ENCODE data around the gene SCYGR3.

The SCYGR3 gene

GRCh38 chr2:227614740-227615139 lies at the start of gene SCYGR3:
Gene SCYGR3 (minus strand): TSS chr2:227614840. CDS start chr2:227614840, 0 bp downstream.
- DNase-seq: no peak

- no peak for DNase-seq
Measured at GRCh38 chr2:227661827-227662226, 47.2 kb upstream of the SCYGR3 start.

GRCh38 chr2:227661025-227661649 lies 46.5 kb upstream of the SCYGR3 start:
- no peak for DNase-seq

- no peak for DNase-seq
Measured at GRCh38 chr2:227657199-227657845, 42.7 kb upstream of the SCYGR3 start.

GRCh38 chr2:227655454-227655853 lies 40.8 kb upstream of the SCYGR3 start:
- DNase-seq: no peak

GRCh38 chr2:227654426-227654825 lies 39.8 kb upstream of the SCYGR3 start:
- no peak for DNase-seq

- DNase-seq: no peak
Measured at GRCh38 chr2:227653419-227653818, 38.8 kb upstream of the SCYGR3 start.

GRCh38 chr2:227643990-227644551 lies 29.4 kb upstream of the SCYGR3 start:
- DNase-seq: no peak

- no peak for DNase-seq
Measured at GRCh38 chr2:227642656-227643055, 28.0 kb upstream of the SCYGR3 start.

- no peak for DNase-seq
Measured at GRCh38 chr2:227634201-227634600, 19.6 kb upstream of the SCYGR3 start.

GRCh38 chr2:227632827-227633226 lies 18.2 kb upstream of the SCYGR3 start:
- DNase-seq: no peak

- no peak for DNase-seq
Measured at GRCh38 chr2:227630322-227630721, 15.7 kb upstream of the SCYGR3 start.

- no peak for DNase-seq
Measured at GRCh38 chr2:227629435-227629834, 14.8 kb upstream of the SCYGR3 start.

GRCh38 chr2:227627769-227628168 lies 13.1 kb upstream of the SCYGR3 start:
- no peak for DNase-seq

- no peak for DNase-seq
Measured at GRCh38 chr2:227626580-227627151, 12.0 kb upstream of the SCYGR3 start.

GRCh38 chr2:227625420-227625819 lies 10.8 kb upstream of the SCYGR3 start:
- no peak for DNase-seq

- DNase-seq: no peak
Measured at GRCh38 chr2:227623226-227623625, 8.6 kb upstream of the SCYGR3 start.

- no peak for DNase-seq
Measured at GRCh38 chr2:227617316-227618230, 2.9 kb upstream of the SCYGR3 start, which contains the start of gene SCYGR4. Gene SCYGR4 (plus strand): TSS chr2:227617498. CDS start chr2:227617498, 0 bp downstream.

- DNase-seq: no peak
Measured at GRCh38 chr2:227616631-227617030, 2.0 kb upstream of the SCYGR3 start.

- no peak for DNase-seq
Measured at GRCh38 chr2:227615906-227616305, 1.3 kb upstream of the SCYGR3 start.

GRCh38 chr2:227615181-227615580 lies 541 bp upstream of the SCYGR3 start:
- DNase-seq: no peak

GRCh38 chr2:227614246-227614645 lies 394 bp downstream of the SCYGR3 start:
- no peak for DNase-seq

- DNase-seq: no peak
Measured at GRCh38 chr2:227613272-227613660, 1.4 kb downstream of the SCYGR3 start.

Measured in stimulated activated CD4-positive, alpha-beta T cell treated with anti-CD3 and anti-CD28 coated beads, Interleukin-4, amount 100 ng/mL, for 1 hour (primary cell).